RPMI8226 (cell line): ENCODE results near the gene FMNL1.
"Not testable (repeated sequence)": the region's sequence is repeated elsewhere in the genome, so short reads cannot be mapped to it uniquely, and the experiment has no call there.

ENCODE experiments used
- DNase-seq: peaks from one replicate; pipeline ENCODE4 v3.0.0-alpha.2; 2015

Gene FMNL1

GRCh38 chr17:45236282-45236606, 14.6 kb downstream of the FMNL1 start:
- DNase-seq, result no peak

- DNase-seq, result no peak
These were observed 16.0 kb downstream of the FMNL1 start for GRCh38 chr17:45237686-45238085.

- no peak for DNase-seq
These were observed 16.6 kb downstream of the FMNL1 start for GRCh38 chr17:45238155-45238774.

GRCh38 chr17:45240905-45241327, 19.2 kb downstream of the FMNL1 start:
- DNase-seq, result no peak

- DNase-seq, result no peak
These were observed 19.8 kb downstream of the FMNL1 start for GRCh38 chr17:45241328-45242028.

GRCh38 chr17:45242029-45242414, 20.3 kb downstream of the FMNL1 start:
- no peak for DNase-seq

GRCh38 chr17:45243750-45244149, 22.1 kb downstream of the FMNL1 start:
- no peak for DNase-seq

GRCh38 chr17:45244725-45245656, 23.3 kb downstream of the FMNL1 start:
- no peak for DNase-seq

- no peak for DNase-seq
These were observed 24.7 kb downstream of the FMNL1 start for GRCh38 chr17:45246338-45246737.

- DNase-seq, result peak; percentile 17
These were observed 25.3 kb downstream of the FMNL1 start for GRCh38 chr17:45246861-45247428.

- DNase-seq, result peak; percentile 97
These were observed 25.9 kb downstream of the FMNL1 start for GRCh38 chr17:45247429-45248131.

- DNase-seq, result peak; percentile 89
These were observed 26.7 kb downstream of the FMNL1 start for GRCh38 chr17:45248132-45248957.

- DNase-seq, result no peak
These were observed 30.2 kb downstream of the FMNL1 start for GRCh38 chr17:45251931-45252330.

- DNase-seq, result not testable (repeated sequence)
These were observed 31.6 kb downstream of the FMNL1 start for GRCh38 chr17:45253237-45253636.

- no peak for DNase-seq
These were observed 32.2 kb downstream of the FMNL1 start for GRCh38 chr17:45253879-45254278.

GRCh38 chr17:45255358-45255757, 33.7 kb downstream of the FMNL1 start:
- DNase-seq, result no peak

GRCh38 chr17:45256114-45256966, 34.7 kb downstream of the FMNL1 start:
- peak; percentile 72 for DNase-seq

- DNase-seq, result no peak
These were observed 35.4 kb downstream of the FMNL1 start for GRCh38 chr17:45257115-45257514.

GRCh38 chr17:45258981-45259380, 37.3 kb downstream of the FMNL1 start:
- DNase-seq, result no peak

GRCh38 chr17:45260204-45260783, 38.6 kb downstream of the FMNL1 start:
- no peak for DNase-seq
